Stomach (tissue), 9 donors: ENCODE data around the gene DAZAP2. TPM values are rescaled to one million over a fixed set of nuclear protein-coding genes. Genes with fewer than 3 reads are reported as not detected.
"Not testable (repeated sequence)": the region's sequence is repeated elsewhere in the genome, so short reads cannot be mapped to it uniquely, and the experiment has no call there.

Source experiments
- DNase-seq, 2 donors: peaks; one replicate each; pipeline versions ENCODE4 v3.0.0 to v3.0.0-alpha.2; 2013 to 2019
- H3K27ac ChIP-seq, 5 donors: fragments of 200-600 bp in 4 of 5; sonication (generic) in 4 of 5; one replicate each; pipeline ENCODE4 v1.5.1; 2013 to 2019; ENCODE audit warnings: mild to moderate bottlenecking in 1 of 5, moderate library complexity in 1 of 5
- H3K27me3 ChIP-seq, 3 donors: fragments of 200-600 bp; sonication (generic); one replicate each; pipeline ENCODE4 v1.5.1; 2017 to 2019; ENCODE audit warnings: mixed run types in 1 of 3
- H3K36me3 ChIP-seq, 4 donors: fragments of 200-600 bp; sonication (generic); 1 replicate in 3 of 4; 2 replicates in 1 of 4; pipeline ENCODE4 v1.5.1; 2016 to 2019
- H3K4me1 ChIP-seq, 4 donors: fragments of 200-600 bp; sonication (generic); one replicate each; pipeline ENCODE4 v1.5.1; 2016 to 2019
- H3K4me3 ChIP-seq, 4 donors: fragments of 200-600 bp; sonication (generic) in 3 of 4; one replicate each; pipeline ENCODE4 v1.5.1; 2016 to 2019; ENCODE audit warnings: mild to moderate bottlenecking in 1 of 4
- H3K9me3 ChIP-seq, 4 donors: fragments of 200-600 bp; sonication (generic); one replicate each; pipeline ENCODE4 v1.5.1; 2016 to 2019
- EP300 ChIP-seq: sonication (generic); formaldehyde crosslinking; IDR thresholded peaks from one replicate; pipeline ENCODE4 v1.6.1; 2017; ENCODE audit warnings: antibody characterized with exemption
- POLR2A ChIP-seq, 4 donors: fragments of 450-650 bp; IDR thresholded peaks; one replicate each; pipeline ENCODE4 v1.6.1; 2016; ENCODE audit warnings: antibody characterized with exemption in 4 of 4, control low read depth in 2 of 4, mild to moderate bottlenecking in 1 of 4, moderate library complexity in 1 of 4
- POLR2AphosphoS5 ChIP-seq, 3 donors: sonication (generic); formaldehyde crosslinking; IDR thresholded peaks; one replicate each; pipeline ENCODE4 v1.6.1; 2016; ENCODE audit warnings: antibody characterized with exemption in 3 of 3
- WGBS, 5 donors: extraction: QIAGEN DNeasy Blood & Tissue Kit in 3 of 5; methylation state at CpG; one replicate each; pipeline versions ENCODE4 v1.1.5 to v1.1.7; 2013 to 2018; 5-methylcytosine and 5-hydroxymethylcytosine counted together
- intact Hi-C: fragments of 100-400 bp; cut with DNase I; formaldehyde crosslinking; loops from one replicate; pipeline ENCODE4 v1.15.1; 2023; ENCODE audit warnings: low total_unique reads
- polyA plus RNA-seq, 3 donors: library from polyadenylated mRNA; stranded (reverse); fragments of 200-250 nt; gene quantifications; one replicate each; pipeline ENCODE4 v1.2.3, GENCODE V29; 2013
- total RNA-seq, 5 donors: library from RNA; depleted of rRNA; stranded (reverse); fragments of >200 nt; gene quantifications; one replicate each; pipeline versions ENCODE4 v1.1.0 to v1.2.3, GENCODE V29; 2014 to 2016
- TF ChIP-seq, protein P1 (sequence below), 7 experiments: fragments of 450-650 bp in 4 of 7; fragments of 200-600 bp in 3 of 7; sonication (generic) in 3 of 7; IDR thresholded peaks; one replicate each; pipeline ENCODE4 v1.5.1; 2016 to 2019; ENCODE audit warnings: antibody characterized with exemption in 7 of 7, control low read depth in 2 of 7, mild to moderate bottlenecking in 1 of 7
- donor health status: healthy with polysubstance abuse.
- donor health status: Bipolar disorder and iron deficiency.
- donor health status: healthy.

DAZAP2 gene
- total and polyA plus RNA-seq, 8 donors: 37.4 to 547 (median 144) TPM

DNA sequence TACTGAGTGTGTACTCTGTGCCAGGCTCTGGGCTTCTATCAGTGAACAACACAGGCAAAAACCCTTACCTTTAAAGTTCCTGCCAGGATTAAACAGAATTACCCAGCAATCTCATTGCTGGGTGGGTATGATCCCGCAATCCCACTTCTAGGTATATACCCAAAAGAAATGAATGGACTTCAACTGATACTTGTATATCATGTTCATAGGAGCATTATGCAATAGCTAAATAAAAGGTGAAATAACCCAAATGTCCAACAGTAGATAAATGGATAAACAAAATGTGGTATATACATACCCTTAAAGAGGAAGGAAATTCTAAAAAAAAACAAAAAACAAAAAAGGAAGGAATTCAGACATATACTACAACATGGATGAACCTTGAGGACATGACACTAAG is 14.7 kb downstream of the DAZAP2 start:
- H3K27me3 ChIP-seq: no peaks in the 10 kb centered on the region
- intact Hi-C loops: no loop called here
- H3K4me3 ChIP-seq: no peak overlapping the region
- TF ChIP-seq, protein P1, sequence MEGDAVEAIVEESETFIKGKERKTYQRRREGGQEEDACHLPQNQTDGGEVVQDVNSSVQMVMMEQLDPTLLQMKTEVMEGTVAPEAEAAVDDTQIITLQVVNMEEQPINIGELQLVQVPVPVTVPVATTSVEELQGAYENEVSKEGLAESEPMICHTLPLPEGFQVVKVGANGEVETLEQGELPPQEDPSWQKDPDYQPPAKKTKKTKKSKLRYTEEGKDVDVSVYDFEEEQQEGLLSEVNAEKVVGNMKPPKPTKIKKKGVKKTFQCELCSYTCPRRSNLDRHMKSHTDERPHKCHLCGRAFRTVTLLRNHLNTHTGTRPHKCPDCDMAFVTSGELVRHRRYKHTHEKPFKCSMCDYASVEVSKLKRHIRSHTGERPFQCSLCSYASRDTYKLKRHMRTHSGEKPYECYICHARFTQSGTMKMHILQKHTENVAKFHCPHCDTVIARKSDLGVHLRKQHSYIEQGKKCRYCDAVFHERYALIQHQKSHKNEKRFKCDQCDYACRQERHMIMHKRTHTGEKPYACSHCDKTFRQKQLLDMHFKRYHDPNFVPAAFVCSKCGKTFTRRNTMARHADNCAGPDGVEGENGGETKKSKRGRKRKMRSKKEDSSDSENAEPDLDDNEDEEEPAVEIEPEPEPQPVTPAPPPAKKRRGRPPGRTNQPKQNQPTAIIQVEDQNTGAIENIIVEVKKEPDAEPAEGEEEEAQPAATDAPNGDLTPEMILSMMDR (IDR thresholded peaks at IDR 0.05): no peak
- TF ChIP-seq EP300 (no peak), POLR2AphosphoS5 (IDR thresholded peaks at IDR 0.05) (no peak), POLR2A (IDR thresholded peaks at IDR 0.05) (no peak)
- H3K4me1 ChIP-seq: no peaks in the 10 kb centered on the region
- no peak overlapping the region for H3K27ac ChIP-seq
- H3K9me3 ChIP-seq: no peaks in the 10 kb centered on the region
- H3K36me3 ChIP-seq: peaks cover 0 to 26% (median 15%) of the 10 kb centered on the region in 4 donors
- WGBS, 5 donors: 92 to 100% (median 95%) methylated on average over 1 of the region's 1 CpG
- no peak for DNase-seq

GRCh38 chr12:51254536-51254935 is 15.9 kb downstream of the DAZAP2 start:
- no peak for DNase-seq
- Histone ChIP-seq H3K9me3 (no peaks in the 10 kb centered on the region), H3K27ac (no peak overlapping the region), H3K27me3 (no peaks in the 10 kb centered on the region), H3K4me3 (no peak overlapping the region), H3K36me3 (peaks cover 0 to 26% (median 15%) of the 10 kb centered on the region in 4 donors), H3K4me1 (no peaks in the 10 kb centered on the region)
- WGBS, 5 donors: 88 to 93% (median 89%) methylated on average over 4 of the region's 4 CpGs
- TF ChIP-seq, protein P1 (IDR thresholded peaks at IDR 0.05): no peak
- TF ChIP-seq POLR2AphosphoS5 (IDR thresholded peaks at IDR 0.05) (no peak), EP300 (no peak), POLR2A (IDR thresholded peaks at IDR 0.05) (no peak)
- intact Hi-C loops: no loop called here

- H3K9me3 ChIP-seq, H3K4me1 ChIP-seq, intact Hi-C loops, H3K27ac ChIP-seq, H3K27me3 ChIP-seq, DNase-seq, H3K4me3 ChIP-seq: not testable (repeated sequence)
- 89 to 97% (median 95%) methylated on average over 1 of the region's 1 CpG for WGBS, 5 donors
- H3K36me3 ChIP-seq: peaks cover 0 to 11% (median 9%) of the 10 kb centered on the region in 4 donors
Observed at GRCh38 chr12:51259600-51259999, 21.0 kb downstream of the DAZAP2 start.

- Histone ChIP-seq H3K36me3 (no peaks in the 10 kb centered on the region), H3K27ac (peak overlapping the region in 3 of 5 donors; percentile 7 to 60 (median 49)), H3K4me3 (no peak overlapping the region), H3K9me3 (no peaks in the 10 kb centered on the region), H3K27me3 (no peaks in the 10 kb centered on the region), H3K4me1 (peaks cover 0 to 21% (median 7%) of the 10 kb centered on the region in 4 donors)
- 15 to 53% (median 33%) methylated on average over 7 of the region's 7 CpGs for WGBS, 5 donors
- intact Hi-C loops: no loop called here
- DNase-seq: peak; percentile 77 to 78
- TF ChIP-seq EP300 (no peak), POLR2AphosphoS5 (IDR thresholded peaks at IDR 0.05) (peak in 1 of 3 donors; percentile 15)
- TF ChIP-seq, protein P1 (IDR thresholded peaks at IDR 0.05): peak in 3 of 7 experiments; percentile 11 to 46 (median 45)
Observed at GRCh38 chr12:51262758-51263177, 24.1 kb downstream of the DAZAP2 start.

DNA sequence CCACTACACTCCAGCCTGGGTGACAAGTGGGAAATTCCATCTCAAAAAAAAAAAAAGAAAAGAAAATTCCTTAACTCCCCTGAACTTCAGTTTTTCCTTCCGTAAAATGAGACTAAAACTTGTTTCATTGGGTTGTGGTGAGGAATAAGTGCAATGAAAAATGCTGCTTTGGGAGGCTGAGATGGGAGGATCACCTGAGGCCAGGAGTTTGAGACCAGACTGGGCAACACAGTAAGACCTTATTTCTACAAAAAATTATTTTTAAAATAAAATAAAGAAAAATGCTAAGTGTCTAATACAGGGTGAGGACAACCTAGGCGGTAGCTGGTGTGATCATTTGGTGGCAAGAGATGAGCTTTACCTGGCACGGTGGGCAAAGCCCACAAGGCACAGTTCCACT is 24.7 kb downstream of the DAZAP2 start:
- Histone ChIP-seq H3K4me3 (no peak overlapping the region), H3K27ac (peak overlapping the region in 4 of 5 donors; percentile 7 to 60 (median 32)), H3K9me3 (no peaks in the 10 kb centered on the region), H3K27me3 (no peaks in the 10 kb centered on the region), H3K36me3 (no peaks in the 10 kb centered on the region), H3K4me1 (peaks cover 0 to 26% (median 11%) of the 10 kb centered on the region in 4 donors)
- intact Hi-C loops: no loop called here
- WGBS, 5 donors: 94 to 98% (median 96%) methylated on average over 3 of the region's 3 CpGs
- DNase-seq: no peak
- TF ChIP-seq, protein P1 (IDR thresholded peaks at IDR 0.05): no peak
- TF ChIP-seq POLR2A (IDR thresholded peaks at IDR 0.05) (no peak), POLR2AphosphoS5 (IDR thresholded peaks at IDR 0.05) (no peak), EP300 (no peak)
